ENCODE data around the gene ACTN3.

- no peak for TF ChIP-seq MAZ (IDR thresholded peaks at IDR 0.05; ENCODE audit: borderline replicate concordance, low read depth, low read length)
- no peak for TF ChIP-seq CTCF (conservative IDR thresholded peaks at IDR 0.05; ENCODE audit: low read depth, low read length)
- TF ChIP-seq BHLHE40 (IDR thresholded peaks at IDR 0.05; ENCODE audit: low read depth, low read length): no peak
- no peak for TF ChIP-seq POLR2A (IDR thresholded peaks at IDR 0.05; ENCODE audit: low read depth, low read length)
Measured at GRCh38 chr11:66542362-66542761, 4.3 kb upstream of the ACTN3 start.

Data from IMR-90 (cell line).